Ovary (tissue), 3 donors: ENCODE results near the gene RPUSD4.

Experiments
- EP300 ChIP-seq: sonication (generic); formaldehyde crosslinking; IDR thresholded peaks from one replicate; pipeline ENCODE4 v1.6.1; 2017; ENCODE audit warnings: antibody characterized with exemption
- TF ChIP-seq, protein P1 (sequence below), 3 donors: fragments of 450-650 bp in 2 of 3; fragments of 200-600 bp in 1 of 3; IDR thresholded peaks; one replicate each; pipeline versions ENCODE4 v1.5.1 to v1.8.0; 2016 to 2022; ENCODE audit warnings: antibody characterized with exemption in 3 of 3, mild to moderate bottlenecking in 1 of 3
- donor health status: DM: no; HTN: no; CAD: no.

DNA sequence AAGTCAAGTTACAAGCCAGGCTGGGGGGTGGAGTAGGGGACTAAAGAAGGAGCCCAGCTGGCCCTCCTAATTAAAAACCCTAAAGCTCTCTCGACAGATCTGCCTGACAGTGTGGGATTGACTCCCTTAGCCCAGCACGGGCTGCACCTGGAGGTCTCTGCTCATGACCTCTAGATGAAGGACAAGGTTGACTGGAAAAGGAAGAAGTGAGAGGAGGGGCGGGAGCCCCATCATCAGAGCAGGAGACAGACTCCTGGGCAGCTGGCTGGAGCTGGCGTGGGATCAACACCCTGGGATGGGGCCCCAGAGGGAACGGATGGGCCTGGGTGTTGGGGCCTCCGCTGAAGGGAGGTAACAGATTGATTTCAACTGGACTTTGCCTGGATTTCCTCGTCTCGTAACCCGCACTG, 46.1 kb downstream of the RPUSD4 start:
- no peak for TF ChIP-seq EP300
- TF ChIP-seq, protein P1, sequence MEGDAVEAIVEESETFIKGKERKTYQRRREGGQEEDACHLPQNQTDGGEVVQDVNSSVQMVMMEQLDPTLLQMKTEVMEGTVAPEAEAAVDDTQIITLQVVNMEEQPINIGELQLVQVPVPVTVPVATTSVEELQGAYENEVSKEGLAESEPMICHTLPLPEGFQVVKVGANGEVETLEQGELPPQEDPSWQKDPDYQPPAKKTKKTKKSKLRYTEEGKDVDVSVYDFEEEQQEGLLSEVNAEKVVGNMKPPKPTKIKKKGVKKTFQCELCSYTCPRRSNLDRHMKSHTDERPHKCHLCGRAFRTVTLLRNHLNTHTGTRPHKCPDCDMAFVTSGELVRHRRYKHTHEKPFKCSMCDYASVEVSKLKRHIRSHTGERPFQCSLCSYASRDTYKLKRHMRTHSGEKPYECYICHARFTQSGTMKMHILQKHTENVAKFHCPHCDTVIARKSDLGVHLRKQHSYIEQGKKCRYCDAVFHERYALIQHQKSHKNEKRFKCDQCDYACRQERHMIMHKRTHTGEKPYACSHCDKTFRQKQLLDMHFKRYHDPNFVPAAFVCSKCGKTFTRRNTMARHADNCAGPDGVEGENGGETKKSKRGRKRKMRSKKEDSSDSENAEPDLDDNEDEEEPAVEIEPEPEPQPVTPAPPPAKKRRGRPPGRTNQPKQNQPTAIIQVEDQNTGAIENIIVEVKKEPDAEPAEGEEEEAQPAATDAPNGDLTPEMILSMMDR (IDR thresholded peaks at IDR 0.05) = no peak
